CD4-positive, alpha-beta T cell treated with Interleukin-2 at 100 ng/mL for 4 hours (primary cell): ENCODE data around the gene COPS7A.

Experiments
- DNase-seq: peaks from one replicate; pipeline ENCODE4 v3.0.0-alpha.2; 2020; ENCODE audit warnings: low spot score

COPS7A gene

GRCh38 chr12:6770094-6770493 lies 46.2 kb downstream of the COPS7A start:
- no peak for DNase-seq

- no peak for DNase-seq
Observed at GRCh38 chr12:6770600-6770999, 46.8 kb downstream of the COPS7A start.

GRCh38 chr12:6771091-6771495 lies 47.2 kb downstream of the COPS7A start:
- DNase-seq = no peak

GRCh38 chr12:6771509-6772330 lies 47.9 kb downstream of the COPS7A start:
- DNase-seq = no peak

GRCh38 chr12:6772331-6772695 lies 48.5 kb downstream of the COPS7A start, which contains the start of gene LAG3:
Gene LAG3, plus strand, starts transcription at chr12:6772520. Its CDS starts 333 bp downstream, at chr12:6772853.
- peak; percentile 27 for DNase-seq

GRCh38 chr12:6772726-6773589 lies 49.1 kb downstream of the COPS7A start:
- DNase-seq = no peak

- no peak for DNase-seq
Observed at GRCh38 chr12:6773590-6774351, 49.9 kb downstream of the COPS7A start.

GRCh38 chr12:6774499-6775062 lies 50.7 kb downstream of the COPS7A start:
- DNase-seq = peak; percentile 58

GRCh38 chr12:6775185-6776174 lies 51.6 kb downstream of the COPS7A start:
- no peak for DNase-seq

GRCh38 chr12:6777386-6777785 lies 53.5 kb downstream of the COPS7A start:
- DNase-seq = no peak

GRCh38 chr12:6778217-6778573 lies 54.3 kb downstream of the COPS7A start:
- DNase-seq = no peak

- peak; percentile 89 for DNase-seq
Observed at GRCh38 chr12:6778574-6779550, 55.0 kb downstream of the COPS7A start.

GRCh38 chr12:6779708-6780432 lies 56.0 kb downstream of the COPS7A start:
- DNase-seq = no peak

- no peak for DNase-seq
Observed at GRCh38 chr12:6780573-6780972, 56.7 kb downstream of the COPS7A start.
